Measurements from ENCODE around the gene OOSP2. TPM values are rescaled to one million over a fixed set of nuclear protein-coding genes. Genes with fewer than 3 reads are reported as not detected.

Gene OOSP2
- total and polyA plus RNA-seq, 2 donors from 2014 or later, result not detected

GRCh38 chr11:60056349-60056969, 16.2 kb downstream of the OOSP2 start, which contains the start of gene MS4A3:
Gene MS4A3, plus strand, starts transcription at chr11:60056665. Its CDS starts 4,496 bp downstream, at chr11:60061161.
- Histone ChIP-seq H3K27me3 (ENCODE audit: control insufficient read depth, insufficient read depth, low read length) (no peaks in the 10 kb centered on the region), H3K9ac (ENCODE audit: low read length in 3 of 3) (no peak within 1 kb of the TSS), H3K9me3 (ENCODE audit: control insufficient read depth in 2 of 3, insufficient read depth in 1 of 3, low read length in 3 of 3) (no peaks in the 10 kb centered on the region), H3K4me3 (ENCODE audit: low read length in 3 of 3) (no peak within 1 kb of the TSS), H3K4me1 (ENCODE audit: control insufficient read depth in 2 of 3, insufficient read depth in 2 of 3, low read depth in 1 of 3, low read length in 3 of 3) (no peaks in the 10 kb centered on the region), H3K36me3 (ENCODE audit: control insufficient read depth in 2 of 3, insufficient read depth in 3 of 3, low read length in 3 of 3) (no peaks in the 10 kb centered on the region), H3K27ac (ENCODE audit: low read depth in 2 of 2, low read length in 2 of 2) (no peak within 1 kb of the TSS)
- intact Hi-C loops (cut with DNase I), result no loop called here
- DNase-seq (no peak), FAIRE-seq (no peak)
- TF ChIP-seq CTCF (IDR thresholded peaks at IDR 0.05; ENCODE audit: borderline replicate concordance, extremely low read depth, insufficient read depth), result no peak

GRCh38 chr11:60059052-60059451, 18.8 kb downstream of the OOSP2 start:
- H3K4me1 ChIP-seq (ENCODE audit: control insufficient read depth in 2 of 3, insufficient read depth in 2 of 3, low read depth in 1 of 3, low read length in 3 of 3), result no peaks in the 10 kb centered on the region
- H3K9me3 ChIP-seq (ENCODE audit: control insufficient read depth in 2 of 3, insufficient read depth in 1 of 3, low read length in 3 of 3), result no peaks in the 10 kb centered on the region
- H3K4me3 ChIP-seq (ENCODE audit: low read length in 3 of 3), result no peak overlapping the region
- no peak for FAIRE-seq
- no peaks in the 10 kb centered on the region for H3K36me3 ChIP-seq (ENCODE audit: control insufficient read depth in 2 of 3, insufficient read depth in 3 of 3, low read length in 3 of 3)
- no peak overlapping the region for H3K9ac ChIP-seq (ENCODE audit: low read length in 3 of 3)
- no peak overlapping the region for H3K27ac ChIP-seq (ENCODE audit: low read depth in 2 of 2, low read length in 2 of 2)
- intact Hi-C loops (cut with DNase I), result no loop called here
- no peak for DNase-seq
- no peak for TF ChIP-seq CTCF (IDR thresholded peaks at IDR 0.05; ENCODE audit: borderline replicate concordance, extremely low read depth, insufficient read depth)
- no peaks in the 10 kb centered on the region for H3K27me3 ChIP-seq (ENCODE audit: control insufficient read depth, insufficient read depth, low read length)

GRCh38 chr11:60059521-60060240, 19.5 kb downstream of the OOSP2 start:
- no peak overlapping the region for H3K9ac ChIP-seq (ENCODE audit: low read length in 3 of 3)
- no peak for DNase-seq
- no peak for FAIRE-seq
- H3K4me3 ChIP-seq (ENCODE audit: low read length in 3 of 3), result no peak overlapping the region
- no peak for TF ChIP-seq CTCF (IDR thresholded peaks at IDR 0.05; ENCODE audit: borderline replicate concordance, extremely low read depth, insufficient read depth)
- H3K9me3 ChIP-seq (ENCODE audit: control insufficient read depth in 2 of 3, insufficient read depth in 1 of 3, low read length in 3 of 3), result no peaks in the 10 kb centered on the region
- intact Hi-C loops (cut with DNase I), result no loop called here
- no peaks in the 10 kb centered on the region for H3K36me3 ChIP-seq (ENCODE audit: control insufficient read depth in 2 of 3, insufficient read depth in 3 of 3, low read length in 3 of 3)
- no peak overlapping the region for H3K27ac ChIP-seq (ENCODE audit: low read depth in 2 of 2, low read length in 2 of 2)
- H3K27me3 ChIP-seq (ENCODE audit: control insufficient read depth, insufficient read depth, low read length), result no peaks in the 10 kb centered on the region
- H3K4me1 ChIP-seq (ENCODE audit: control insufficient read depth in 2 of 3, insufficient read depth in 2 of 3, low read depth in 1 of 3, low read length in 3 of 3), result no peaks in the 10 kb centered on the region
